GM19035 (cell line): ENCODE results near the gene BABAM1.
"Not testable (repeated sequence)": the region's sequence is repeated elsewhere in the genome, so short reads cannot be mapped to it uniquely, and the experiment has no call there.

Experiments used
- ATAC-seq: cut with Tn5 transposase; IDR thresholded peaks from one replicate; pipeline ENCODE4 v1.9.1; 2021; ENCODE audit not compliant: unreplicated experiment

Gene BABAM1

GRCh38 chr19:17266589-17266974 is 661 bp upstream of the BABAM1 start:
- no peak for ATAC-seq

DNA sequence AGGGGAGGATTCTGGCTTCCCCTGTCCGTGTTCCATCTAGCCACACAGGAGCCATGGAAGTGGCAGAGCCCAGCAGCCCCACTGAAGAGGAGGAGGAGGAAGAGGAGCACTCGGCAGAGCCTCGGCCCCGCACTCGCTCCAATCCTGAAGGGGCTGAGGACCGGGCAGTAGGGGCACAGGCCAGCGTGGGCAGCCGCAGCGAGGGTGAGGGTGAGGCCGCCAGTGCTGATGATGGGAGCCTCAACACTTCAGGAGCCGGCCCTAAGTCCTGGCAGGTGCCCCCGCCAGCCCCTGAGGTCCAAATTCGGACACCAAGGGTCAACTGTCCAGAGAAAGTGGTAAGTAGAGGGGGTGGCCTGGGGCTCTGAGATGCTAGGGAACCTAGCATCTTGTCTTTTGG is 1.5 kb downstream of the BABAM1 start:
- ATAC-seq = no peak

DNA sequence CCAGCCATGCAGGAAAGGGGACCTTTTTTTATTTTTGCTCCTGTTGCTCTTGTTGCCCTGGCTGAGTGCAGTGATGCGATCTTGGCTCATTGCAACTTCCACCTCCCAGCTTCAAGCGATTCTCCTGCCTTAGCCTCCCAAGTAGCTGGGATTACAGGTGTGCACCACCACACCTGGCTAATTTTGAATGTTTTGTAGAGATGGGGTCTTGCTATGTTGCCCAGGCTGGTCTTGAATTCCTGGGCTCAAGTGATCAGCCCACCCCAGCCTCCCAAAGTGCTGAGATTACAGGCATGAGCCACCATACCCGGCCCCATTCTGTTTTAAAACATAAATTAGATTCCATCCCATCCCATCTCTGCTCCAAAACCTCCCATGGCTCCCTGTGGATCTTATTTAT is 7.6 kb downstream of the BABAM1 start:
- ATAC-seq = not testable (repeated sequence)

DNA sequence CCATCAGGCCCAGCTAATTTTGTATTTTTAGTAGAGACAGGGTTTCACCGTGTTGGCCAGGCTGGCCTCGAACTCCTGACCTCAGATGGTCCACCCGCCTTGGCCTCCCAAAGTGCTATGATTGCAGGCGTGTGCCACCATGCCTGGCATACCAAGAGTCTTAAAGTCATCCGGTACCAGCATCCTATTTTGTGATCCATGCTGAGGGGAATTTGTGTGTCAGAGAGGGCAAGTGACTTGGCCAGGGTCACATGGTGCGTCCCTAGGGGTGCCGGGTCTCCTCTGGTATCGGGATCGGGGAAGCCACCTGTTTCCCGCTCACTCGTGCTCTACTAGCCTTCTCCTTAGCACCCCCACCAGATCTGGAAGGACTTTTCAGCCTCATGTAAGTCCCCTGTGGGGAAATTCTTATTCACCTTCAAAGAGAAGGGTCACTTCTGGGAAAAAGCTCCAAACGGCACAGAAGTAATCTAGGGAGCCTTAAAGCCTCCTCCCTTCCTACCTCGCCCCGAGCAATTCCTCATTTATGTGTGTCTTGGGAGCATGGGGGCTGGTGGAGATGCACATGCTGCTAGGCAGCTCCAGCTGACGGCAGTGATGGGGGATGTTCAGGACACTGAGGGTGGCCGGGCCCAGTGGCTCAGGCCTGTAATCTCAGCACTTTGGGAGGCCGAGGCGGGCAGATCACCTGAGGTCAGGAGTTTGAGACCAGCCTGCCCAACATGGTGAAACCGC is 8.4 kb downstream of the BABAM1 start:
- no peak for ATAC-seq

DNA sequence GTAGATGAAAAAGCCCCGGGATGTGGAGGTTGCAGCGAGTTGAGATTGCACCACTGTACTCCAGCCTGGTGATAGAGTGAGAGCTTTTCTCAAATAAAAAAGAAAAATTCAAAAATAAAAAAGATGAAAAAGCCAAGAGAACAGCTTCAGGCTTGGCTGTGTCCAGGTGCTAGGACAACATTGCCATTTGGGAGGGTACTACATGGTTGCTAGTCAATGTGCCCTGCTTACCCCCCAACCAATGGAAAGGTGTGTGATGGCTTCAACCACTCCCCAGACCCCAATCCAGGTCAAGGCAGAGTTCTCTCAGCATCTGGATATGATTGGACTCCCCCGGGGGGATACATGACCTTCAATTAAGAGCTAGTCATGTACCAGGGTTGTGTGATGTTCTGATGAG is 12.2 kb downstream of the BABAM1 start:
- no peak for ATAC-seq

DNA sequence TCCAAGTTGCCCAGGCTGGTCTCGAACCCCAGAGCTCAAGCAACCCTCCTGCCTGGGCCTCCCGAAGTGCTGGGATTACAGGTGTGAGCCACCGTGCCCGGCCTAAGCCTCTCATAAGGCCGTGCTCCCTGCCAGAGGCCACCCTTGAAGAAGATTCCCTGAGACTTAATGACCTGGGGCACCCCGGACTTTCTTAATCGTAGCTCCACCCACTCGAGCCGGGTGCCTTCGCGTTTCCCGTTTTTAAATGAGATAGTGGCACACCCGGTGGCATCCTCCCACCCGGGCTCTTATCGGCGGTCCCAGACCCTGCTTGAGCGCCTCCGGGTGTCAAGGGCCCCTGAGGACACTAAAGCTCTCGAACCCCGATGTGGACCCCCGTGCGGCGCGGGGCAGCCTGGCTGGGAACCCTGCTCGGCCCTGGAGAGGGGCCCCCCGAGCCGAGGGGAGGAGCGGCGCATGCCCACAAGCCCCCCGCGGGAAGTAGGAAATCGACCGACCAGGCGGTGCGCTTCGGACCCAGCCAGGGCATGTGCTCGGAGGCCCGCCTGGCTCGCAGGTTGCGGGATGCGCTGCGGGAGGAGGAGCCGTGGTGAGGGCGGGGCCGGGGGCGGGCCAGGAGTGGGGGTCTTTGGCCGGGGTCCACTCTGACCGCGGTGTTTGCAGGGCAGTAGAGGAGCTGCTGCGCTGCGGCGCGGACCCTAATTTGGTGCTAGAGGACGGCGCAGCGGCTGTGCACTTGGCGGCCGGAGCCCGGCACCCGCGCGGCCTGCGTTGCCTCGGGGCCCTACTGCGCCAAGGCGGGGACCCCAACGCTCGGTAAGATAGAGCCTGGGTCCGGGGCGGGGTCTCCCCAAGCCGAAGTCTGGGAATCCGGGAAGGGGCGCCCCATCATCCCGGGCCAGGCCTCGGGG is 14.4 kb downstream of the BABAM1 start, which contains the start of gene ANKLE1:
Gene ANKLE1, plus strand, starts transcription at position 511 of the 914 bp plus-strand sequence. Its CDS starts 20 bp downstream, at position 531.
- peak; percentile 38 for ATAC-seq

GRCh38 chr19:17282488-17283125 is 15.4 kb downstream of the BABAM1 start:
- peak; percentile 72 for ATAC-seq

DNA sequence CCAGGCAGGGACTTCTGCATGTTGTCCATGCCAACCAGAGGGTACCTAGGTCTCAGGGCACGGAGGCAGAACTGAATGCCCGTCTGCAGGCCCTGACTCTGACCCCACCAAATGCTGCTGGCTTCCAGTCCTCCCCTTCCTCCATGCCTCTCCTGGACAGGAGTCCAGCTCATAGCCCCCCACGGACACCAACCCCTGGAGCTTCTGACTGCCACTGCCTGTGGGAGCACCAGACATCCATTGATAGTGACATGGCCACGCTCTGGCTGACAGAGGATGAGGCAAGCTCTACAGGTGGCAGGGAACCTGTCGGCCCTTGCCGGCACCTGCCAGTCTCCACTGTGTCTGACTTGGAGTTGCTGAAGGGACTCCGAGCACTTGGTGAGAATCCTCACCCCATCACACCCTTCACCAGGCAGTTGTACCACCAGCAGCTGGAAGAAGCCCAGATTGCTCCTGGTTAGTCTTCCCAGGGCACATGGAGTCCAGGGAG is 16.3 kb downstream of the BABAM1 start:
- no peak for ATAC-seq

- no peak for ATAC-seq
Measured at GRCh38 chr19:17285415-17286135, 18.3 kb downstream of the BABAM1 start.

DNA sequence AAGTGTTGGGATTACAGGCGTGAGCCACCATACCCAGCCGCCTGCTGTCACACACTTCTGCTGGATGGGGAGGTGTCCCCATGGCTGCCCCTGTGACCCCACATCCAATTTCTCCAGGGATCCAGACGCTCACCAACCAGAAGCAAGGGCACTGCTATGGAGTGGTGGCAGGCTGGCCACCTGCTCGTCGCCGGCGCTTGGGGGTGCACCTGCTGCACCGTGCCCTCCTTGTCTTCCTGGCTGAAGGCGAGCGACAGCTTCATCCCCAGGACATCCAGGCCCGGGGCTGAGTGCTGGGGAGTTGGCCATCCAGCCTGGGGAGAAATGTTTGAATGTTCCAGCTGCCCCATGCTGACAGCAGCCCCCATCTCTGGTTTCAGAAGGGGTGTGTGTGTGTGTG is 19.0 kb downstream of the BABAM1 start:
- no peak for ATAC-seq

DNA sequence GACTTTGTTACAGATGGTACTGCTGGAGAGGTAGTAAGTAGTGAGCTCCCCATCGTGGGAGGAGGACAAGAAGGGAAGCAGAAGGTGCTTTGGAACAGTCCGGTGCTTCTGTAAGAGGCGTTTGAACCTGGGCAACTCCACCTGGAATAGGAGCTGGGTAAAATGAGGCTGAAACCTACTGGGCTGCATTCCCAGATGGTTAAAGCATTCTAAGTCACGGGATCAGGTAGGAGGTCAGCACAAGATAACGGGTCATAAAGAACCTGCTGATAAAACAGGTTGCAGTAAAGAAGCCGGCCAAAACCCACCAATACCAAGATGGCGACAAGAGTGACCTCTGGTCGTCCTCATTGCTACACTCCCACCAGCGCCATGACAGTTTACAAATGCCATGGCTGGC is 19.5 kb downstream of the BABAM1 start:
- no peak for ATAC-seq

DNA sequence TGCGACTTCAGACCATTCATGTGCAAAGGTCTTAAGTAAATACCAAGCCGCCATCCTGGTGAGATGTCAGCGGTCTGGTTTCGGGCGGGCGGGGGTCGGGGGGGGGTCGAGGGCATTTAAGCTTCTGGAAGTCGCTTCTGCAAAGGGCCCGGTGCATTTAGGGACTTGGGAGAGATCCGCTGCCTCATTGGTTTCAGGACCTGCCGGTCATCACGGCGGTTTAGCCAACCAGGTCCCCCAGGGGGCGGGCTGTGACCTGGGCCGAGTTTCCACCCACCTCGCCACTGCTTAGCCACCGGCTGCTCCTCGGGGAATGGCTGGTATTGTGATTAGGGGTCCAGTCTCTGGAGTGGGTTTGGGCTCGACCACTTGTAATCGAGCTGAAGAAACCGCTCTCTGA is 22.2 kb downstream of the BABAM1 start:
- ATAC-seq = no peak

- peak; percentile 83 for ATAC-seq
Measured at GRCh38 chr19:17292301-17293074, 25.2 kb downstream of the BABAM1 start.

- ATAC-seq = no peak
Measured at GRCh38 chr19:17293605-17294004, 26.4 kb downstream of the BABAM1 start.

DNA sequence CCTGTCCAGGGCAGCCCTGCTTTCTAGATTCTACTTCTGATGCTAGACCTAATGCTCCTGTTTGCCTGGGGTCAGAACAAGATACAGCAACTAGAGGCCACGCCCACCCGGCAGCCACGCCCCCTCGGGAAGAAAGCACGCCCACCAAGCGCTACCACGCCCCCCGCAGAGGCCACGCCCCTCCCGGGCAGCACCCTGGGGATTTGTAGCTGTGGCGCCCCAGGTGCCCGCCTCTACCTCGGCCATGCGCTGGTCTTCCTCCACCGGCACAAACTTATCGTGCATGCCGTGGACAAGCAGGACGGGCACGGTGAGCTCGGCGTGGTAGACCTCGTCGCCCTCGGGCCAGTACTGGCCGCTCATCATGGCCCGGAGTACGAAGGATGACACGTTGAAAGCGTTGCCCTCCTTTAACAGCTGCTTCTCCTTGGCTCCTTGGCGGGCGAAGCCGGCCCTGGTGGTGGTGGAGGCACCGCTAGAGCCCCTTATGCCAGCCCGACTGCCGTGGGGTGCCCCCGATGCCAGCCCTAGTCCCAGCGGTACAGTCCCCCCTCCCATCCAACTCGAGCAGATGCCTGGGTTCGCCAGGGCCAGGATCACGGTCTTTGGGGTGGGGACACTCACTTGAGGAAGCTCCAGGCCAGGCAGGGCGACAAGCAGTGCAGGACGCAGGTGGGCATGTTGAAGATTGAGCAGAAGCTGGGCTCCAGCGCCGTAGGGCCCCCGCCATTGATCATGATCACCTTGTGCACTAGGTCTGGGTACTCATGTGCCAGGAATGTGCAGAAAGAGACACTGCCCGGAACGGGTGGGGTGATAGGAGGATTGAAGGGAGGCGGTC is 27.0 kb downstream of the BABAM1 start:
- no peak for ATAC-seq

- not testable (repeated sequence) for ATAC-seq
Measured at GRCh38 chr19:17295551-17295950, 28.3 kb downstream of the BABAM1 start.

- no peak for ATAC-seq
Measured at GRCh38 chr19:17296273-17296672, 29.0 kb downstream of the BABAM1 start.

GRCh38 chr19:17296976-17297375 is 29.7 kb downstream of the BABAM1 start:
- no peak for ATAC-seq

DNA sequence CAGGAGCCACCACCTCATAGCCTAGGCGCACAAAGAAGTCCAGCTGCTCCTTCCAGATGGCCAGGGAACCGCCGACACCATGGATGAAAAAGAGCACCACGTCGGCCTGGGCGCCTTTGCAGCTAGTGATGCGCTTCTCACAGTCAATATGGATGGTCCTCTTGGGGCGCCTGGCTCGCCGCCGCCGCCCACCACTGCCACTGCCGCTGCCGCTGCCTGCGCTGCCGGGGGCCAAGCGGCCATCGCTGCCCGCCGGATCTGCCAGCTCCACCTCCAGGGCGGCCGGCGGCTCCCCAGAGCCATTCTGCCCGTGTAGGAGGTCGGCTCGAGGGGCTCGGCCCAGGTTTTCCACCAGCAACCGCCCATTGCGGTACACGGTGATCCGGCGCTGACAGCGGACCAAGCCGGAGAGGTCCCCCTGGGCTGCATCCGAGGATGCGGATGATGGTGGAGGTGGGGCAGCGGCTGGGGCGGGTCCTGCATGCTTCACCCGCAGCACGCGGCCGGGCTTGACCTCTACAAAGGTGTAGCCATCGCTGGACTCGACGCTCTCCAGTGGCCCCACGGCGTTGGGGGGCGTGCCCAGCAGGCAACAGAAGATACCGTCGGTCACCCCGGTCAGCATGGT is 33.9 kb downstream of the BABAM1 start:
- ATAC-seq = no peak
